GM18505 (cell line): ENCODE measurements around the gene SCAP.

Experiments
- ATAC-seq: cut with Tn5 transposase; IDR thresholded peaks from one replicate; pipeline ENCODE4 v1.9.1; 2021; ENCODE audit not compliant: unreplicated experiment
- POLR2A ChIP-seq: IDR thresholded peaks from 4 replicates; pipeline ENCODE4 v1.6.1; 2011; ENCODE audit warnings: borderline replicate concordance; ENCODE audit not compliant: insufficient read depth, insufficient read length; ENCODE audit errors: extremely low read depth

The SCAP gene

GRCh38 chr3:47411696-47412452, 63.9 kb downstream of the SCAP start:
- ATAC-seq: no peak
- peak; percentile 27 for TF ChIP-seq POLR2A

DNA sequence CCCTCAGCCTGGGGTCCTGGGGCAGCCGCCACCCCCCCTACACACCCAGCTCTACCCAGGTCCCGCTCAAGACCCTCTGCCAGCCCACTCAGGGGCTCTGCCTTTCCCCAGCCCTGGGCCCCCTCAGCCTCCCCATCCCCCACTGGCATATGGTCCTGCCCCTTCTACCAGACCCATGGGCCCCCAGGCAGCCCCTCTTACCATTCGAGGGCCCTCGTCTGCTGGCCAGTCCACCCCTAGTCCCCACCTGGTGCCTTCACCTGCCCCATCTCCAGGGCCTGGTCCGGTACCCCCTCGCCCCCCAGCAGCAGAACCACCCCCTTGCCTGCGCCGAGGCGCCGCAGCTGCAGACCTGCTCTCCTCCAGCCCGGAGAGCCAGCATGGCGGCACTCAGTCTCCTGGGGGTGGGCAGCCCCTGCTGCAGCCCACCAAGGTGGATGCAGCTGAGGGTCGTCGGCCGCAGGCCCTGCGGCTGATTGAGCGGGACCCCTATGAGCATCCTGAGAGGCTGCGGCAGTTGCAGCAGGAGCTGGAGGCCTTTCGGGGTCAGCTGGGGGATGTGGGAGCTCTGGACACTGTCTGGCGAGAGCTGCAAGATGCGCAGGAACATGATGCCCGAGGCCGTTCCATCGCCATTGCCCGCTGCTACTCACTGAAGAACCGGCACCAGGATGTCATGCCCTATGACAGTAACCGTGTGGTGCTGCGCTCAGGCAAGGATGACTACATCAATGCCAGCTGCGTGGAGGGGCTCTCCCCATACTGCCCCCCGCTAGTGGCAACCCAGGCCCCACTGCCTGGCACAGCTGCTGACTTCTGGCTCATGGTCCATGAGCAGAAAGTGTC, 64.7 kb downstream of the SCAP start:
- TF ChIP-seq POLR2A: no peak
- ATAC-seq: no peak

GRCh38 chr3:47410417-47410720, 65.4 kb downstream of the SCAP start:
- no peak for ATAC-seq
- no peak for TF ChIP-seq POLR2A

DNA sequence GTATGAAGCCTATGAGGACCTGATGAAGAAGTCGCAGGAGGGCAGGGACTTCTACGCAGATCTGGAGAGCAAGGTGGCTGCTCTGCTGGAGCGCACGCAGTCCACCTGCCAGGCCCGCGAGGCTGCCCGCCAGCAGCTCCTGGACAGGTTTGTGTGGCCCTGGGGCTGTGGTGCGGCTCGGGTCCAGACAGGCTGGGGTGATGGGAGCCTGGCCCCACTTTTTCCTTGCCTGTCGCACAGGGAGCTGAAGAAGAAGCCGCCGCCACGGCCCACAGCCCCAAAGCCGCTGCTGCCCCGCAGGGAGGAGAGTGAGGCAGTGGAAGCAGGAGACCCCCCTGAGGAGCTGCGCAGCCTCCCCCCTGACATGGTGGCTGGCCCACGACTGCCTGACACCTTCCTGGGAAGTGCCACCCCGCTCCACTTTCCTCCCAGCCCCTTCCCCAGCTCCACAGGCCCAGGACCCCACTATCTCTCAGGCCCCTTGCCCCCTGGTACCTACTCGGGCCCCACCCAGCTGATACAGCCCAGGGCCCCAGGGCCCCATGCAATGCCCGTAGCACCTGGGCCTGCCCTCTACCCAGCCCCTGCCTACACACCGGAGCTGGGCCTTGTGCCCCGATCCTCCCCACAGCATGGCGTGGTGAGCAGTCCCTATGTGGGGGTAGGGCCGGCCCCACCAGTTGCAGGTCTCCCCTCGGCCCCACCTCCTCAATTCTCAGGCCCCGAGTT, 65.9 kb downstream of the SCAP start:
- no peak for ATAC-seq
- TF ChIP-seq POLR2A: no peak

DNA sequence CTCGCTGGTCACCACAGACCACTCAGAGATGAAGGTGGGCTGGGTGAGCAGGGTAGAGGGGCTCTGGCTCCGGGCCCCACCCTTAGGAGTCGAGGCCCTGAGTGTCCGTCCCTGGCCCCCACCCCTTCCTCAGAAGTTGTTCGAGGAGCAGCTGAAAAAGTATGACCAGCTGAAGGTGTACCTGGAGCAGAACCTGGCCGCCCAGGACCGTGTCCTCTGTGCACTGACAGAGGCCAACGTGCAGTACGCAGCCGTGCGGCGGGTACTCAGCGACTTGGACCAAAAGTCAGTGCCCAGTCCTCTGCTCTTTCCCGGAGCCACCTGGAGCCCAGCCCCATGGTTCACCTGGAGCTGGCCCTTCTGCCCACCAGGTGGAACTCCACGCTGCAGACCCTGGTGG, 66.5 kb downstream of the SCAP start:
- ATAC-seq: no peak
- TF ChIP-seq POLR2A: no peak

- TF ChIP-seq POLR2A: no peak
- no peak for ATAC-seq
Measured at GRCh38 chr3:47408839-47409229, 66.9 kb downstream of the SCAP start.

DNA sequence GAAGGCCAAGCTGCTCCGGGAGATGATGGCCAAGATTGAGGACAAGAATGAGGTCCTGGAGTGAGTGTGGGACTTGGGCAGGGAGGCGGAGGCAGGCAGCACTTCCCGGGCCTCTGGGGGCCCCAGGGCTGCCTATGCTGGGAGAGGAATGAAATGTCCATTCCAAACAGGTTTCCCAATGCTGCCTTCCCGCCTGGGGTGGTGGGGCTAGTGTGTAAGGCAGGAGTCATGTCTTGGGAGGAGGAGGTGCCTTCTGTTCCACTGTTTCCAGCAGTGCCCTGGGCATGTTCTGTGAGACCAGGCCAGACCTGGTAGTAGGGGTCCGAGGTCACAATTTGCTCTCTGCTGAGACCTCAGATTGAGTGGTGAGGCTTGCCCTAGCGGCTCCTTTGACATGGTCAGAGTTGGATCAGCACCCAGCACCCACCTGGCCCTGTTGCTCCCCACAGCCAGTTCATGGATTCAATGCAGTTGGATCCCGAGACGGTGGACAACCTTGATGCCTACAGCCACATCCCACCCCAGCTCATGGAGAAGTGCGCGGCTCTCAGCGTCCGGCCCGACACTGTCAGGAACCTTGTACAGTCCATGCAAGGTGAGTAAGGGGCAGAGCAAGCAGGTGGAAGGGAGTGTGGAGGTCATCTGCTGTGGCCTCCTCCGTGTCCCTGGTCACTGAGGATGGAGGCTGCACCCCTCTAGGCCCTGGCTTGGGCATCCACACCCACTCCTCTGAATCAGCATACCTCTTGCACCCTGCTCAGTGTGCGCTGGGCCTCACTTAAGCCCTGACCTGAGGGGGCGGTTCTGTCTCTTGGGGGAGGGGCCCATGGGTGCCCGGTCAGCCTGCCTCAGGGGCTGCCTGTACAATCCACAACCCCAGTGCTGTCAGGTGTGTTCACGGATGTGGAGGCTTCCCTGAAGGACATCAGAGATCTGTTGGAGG, 67.6 kb downstream of the SCAP start:
- no peak for ATAC-seq
- no peak for TF ChIP-seq POLR2A

DNA sequence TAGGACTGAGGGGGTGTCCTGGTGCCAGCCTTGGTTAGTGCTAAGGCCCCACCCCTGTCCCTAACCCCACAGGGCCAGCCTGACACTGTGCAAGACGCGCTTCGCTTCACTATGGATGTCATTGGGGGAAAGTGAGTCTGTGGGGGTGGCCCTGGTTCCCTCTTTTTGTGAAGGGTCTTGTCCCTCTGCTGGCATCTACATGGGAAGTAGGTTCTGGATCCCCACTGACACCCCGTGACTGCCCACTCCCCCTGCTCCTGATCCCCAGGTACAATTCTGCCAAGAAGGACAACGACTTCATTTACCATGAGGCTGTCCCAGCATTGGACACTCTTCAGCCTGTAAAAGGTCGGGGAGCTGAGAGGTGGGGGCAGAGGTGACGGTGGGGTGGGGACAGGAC, 68.5 kb downstream of the SCAP start:
- no peak for TF ChIP-seq POLR2A
- no peak for ATAC-seq

GRCh38 chr3:47406762-47407149, 69.0 kb downstream of the SCAP start:
- TF ChIP-seq POLR2A: no peak
- no peak for ATAC-seq

GRCh38 chr3:47405820-47406761, 69.7 kb downstream of the SCAP start:
- TF ChIP-seq POLR2A: no peak
- ATAC-seq: no peak

DNA sequence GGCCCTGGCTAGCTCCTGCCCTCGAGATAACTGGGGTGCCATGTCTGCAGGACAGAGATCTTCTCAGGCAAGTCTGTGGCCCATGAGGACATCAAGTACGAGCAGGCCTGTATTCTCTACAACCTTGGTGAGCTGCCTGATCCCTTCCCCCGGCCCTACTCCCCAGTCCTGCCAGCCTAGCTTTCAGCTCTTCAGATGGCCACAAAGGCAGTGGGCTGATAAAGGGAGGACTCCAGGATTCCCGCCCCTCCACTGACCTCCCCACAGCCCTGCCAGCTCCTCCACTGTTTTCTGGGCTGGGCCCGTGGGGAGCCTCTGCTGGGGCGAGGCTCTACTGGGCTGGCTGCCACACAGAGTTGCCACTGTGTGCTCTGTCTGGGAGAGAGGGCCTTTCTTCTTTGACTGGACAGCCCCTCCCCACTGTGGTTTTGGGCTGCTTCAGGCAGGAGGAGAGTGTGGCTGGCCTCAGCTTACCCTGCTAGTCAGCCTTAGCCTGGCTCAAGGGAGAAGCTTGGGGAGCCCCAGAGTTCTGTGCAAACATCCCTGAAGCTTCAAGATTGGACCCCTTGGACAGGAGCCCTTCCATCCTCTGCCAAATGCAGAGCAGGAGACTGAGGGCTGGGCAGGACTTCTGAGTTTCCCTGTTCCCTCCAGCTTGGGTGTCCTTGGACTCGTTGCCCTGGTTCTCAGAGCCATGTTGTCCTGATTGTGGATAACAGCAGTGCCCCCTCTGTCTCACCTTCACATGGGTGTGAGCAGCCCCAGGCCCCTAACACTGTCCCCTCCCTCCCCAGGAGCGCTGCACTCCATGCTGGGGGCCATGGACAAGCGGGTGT, 70.6 kb downstream of the SCAP start:
- no peak for ATAC-seq
- TF ChIP-seq POLR2A: no peak
